NCI-H1105 (cell line): ENCODE results near the gene RPTOR.
A peak's percentile ranks its signal among the peaks of the same experiment; 100 is the strongest.

Experiments
- DNase-seq: peaks from one replicate; lab custom pipeline; 2025; lab: John Stamatoyannopoulos, UW

The RPTOR gene

GRCh38 chr17:80850109-80850508, 305.5 kb downstream of the RPTOR start:
- DNase-seq, result no peak

GRCh38 chr17:80850817-80851216, 306.2 kb downstream of the RPTOR start:
- DNase-seq, result no peak

- DNase-seq, result no peak
These were observed 306.8 kb downstream of the RPTOR start for GRCh38 chr17:80851277-80851925.

GRCh38 chr17:80852476-80853015, 307.9 kb downstream of the RPTOR start:
- no peak for DNase-seq

GRCh38 chr17:80853076-80853475, 308.4 kb downstream of the RPTOR start:
- no peak for DNase-seq

- no peak for DNase-seq
These were observed 309.6 kb downstream of the RPTOR start for GRCh38 chr17:80854220-80854619.

- DNase-seq, result no peak
These were observed 310.7 kb downstream of the RPTOR start for GRCh38 chr17:80855196-80855947.

GRCh38 chr17:80855948-80856862, 311.6 kb downstream of the RPTOR start:
- no peak for DNase-seq

- DNase-seq, result no peak
These were observed 312.5 kb downstream of the RPTOR start for GRCh38 chr17:80856863-80857755.

GRCh38 chr17:80857756-80858171, 313.1 kb downstream of the RPTOR start:
- DNase-seq, result no peak

- DNase-seq, result no peak
These were observed 313.8 kb downstream of the RPTOR start for GRCh38 chr17:80858301-80859001.

- DNase-seq, result peak; percentile 78
These were observed 314.6 kb downstream of the RPTOR start for GRCh38 chr17:80859002-80859941.

- no peak for DNase-seq
These were observed 315.5 kb downstream of the RPTOR start for GRCh38 chr17:80860101-80860671.

GRCh38 chr17:80860703-80861417, 316.2 kb downstream of the RPTOR start:
- DNase-seq, result no peak

- no peak for DNase-seq
These were observed 316.8 kb downstream of the RPTOR start for GRCh38 chr17:80861418-80861815.

- peak; percentile 80 for DNase-seq
These were observed 317.3 kb downstream of the RPTOR start for GRCh38 chr17:80861892-80862291.

- no peak for DNase-seq
These were observed 317.9 kb downstream of the RPTOR start for GRCh38 chr17:80862481-80862961.

- no peak for DNase-seq
These were observed 318.3 kb downstream of the RPTOR start for GRCh38 chr17:80862978-80863377.
